ENCODE measurements around the gene TLN1. TPM values are rescaled to one million over a fixed set of nuclear protein-coding genes. Genes with fewer than 3 reads are reported as not detected.

Gene TLN1
- total and polyA plus RNA-seq, 2 of the 8 experiments (the other 6 are each of a cell fraction or from before 2014, with no cell fraction given): 28.1 to 90.1 TPM

- TF ChIP-seq KDM4A (IDR thresholded peaks at IDR 0.05; ENCODE audit: low read depth, low read length, severe bottlenecking) (no peak), MAX (IDR thresholded peaks at IDR 0.05) (no peak), HDAC2 (IDR thresholded peaks at IDR 0.05; ENCODE audit: borderline replicate concordance in 1 of 2, low read depth in 2 of 2, low read length in 2 of 2) (no peak), SP4 (IDR thresholded peaks at IDR 0.05; ENCODE audit: low read length) (no peak), SIN3A (conservative IDR thresholded peaks at IDR 0.05 in 1 of 2, IDR thresholded peaks at IDR 0.05 in 1 of 2; ENCODE audit: low read depth in 1 of 2, low read length in 2 of 2) (no peak), SIX5 (IDR thresholded peaks at IDR 0.05; ENCODE audit: low read depth, low read length) (no peak), POLR2A (IDR thresholded peaks at IDR 0.05; ENCODE audit: control extremely low read depth in 1 of 2, low read depth in 2 of 2, low read length in 2 of 2) (no peak)
- TF ChIP-seq, protein P1, sequence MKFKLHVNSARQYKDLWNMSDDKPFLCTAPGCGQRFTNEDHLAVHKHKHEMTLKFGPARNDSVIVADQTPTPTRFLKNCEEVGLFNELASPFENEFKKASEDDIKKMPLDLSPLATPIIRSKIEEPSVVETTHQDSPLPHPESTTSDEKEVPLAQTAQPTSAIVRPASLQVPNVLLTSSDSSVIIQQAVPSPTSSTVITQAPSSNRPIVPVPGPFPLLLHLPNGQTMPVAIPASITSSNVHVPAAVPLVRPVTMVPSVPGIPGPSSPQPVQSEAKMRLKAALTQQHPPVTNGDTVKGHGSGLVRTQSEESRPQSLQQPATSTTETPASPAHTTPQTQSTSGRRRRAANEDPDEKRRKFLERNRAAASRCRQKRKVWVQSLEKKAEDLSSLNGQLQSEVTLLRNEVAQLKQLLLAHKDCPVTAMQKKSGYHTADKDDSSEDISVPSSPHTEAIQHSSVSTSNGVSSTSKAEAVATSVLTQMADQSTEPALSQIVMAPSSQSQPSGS (IDR thresholded peaks at IDR 0.05; ENCODE audit: low read length): no peak
- TF ChIP-seq, protein P2, sequence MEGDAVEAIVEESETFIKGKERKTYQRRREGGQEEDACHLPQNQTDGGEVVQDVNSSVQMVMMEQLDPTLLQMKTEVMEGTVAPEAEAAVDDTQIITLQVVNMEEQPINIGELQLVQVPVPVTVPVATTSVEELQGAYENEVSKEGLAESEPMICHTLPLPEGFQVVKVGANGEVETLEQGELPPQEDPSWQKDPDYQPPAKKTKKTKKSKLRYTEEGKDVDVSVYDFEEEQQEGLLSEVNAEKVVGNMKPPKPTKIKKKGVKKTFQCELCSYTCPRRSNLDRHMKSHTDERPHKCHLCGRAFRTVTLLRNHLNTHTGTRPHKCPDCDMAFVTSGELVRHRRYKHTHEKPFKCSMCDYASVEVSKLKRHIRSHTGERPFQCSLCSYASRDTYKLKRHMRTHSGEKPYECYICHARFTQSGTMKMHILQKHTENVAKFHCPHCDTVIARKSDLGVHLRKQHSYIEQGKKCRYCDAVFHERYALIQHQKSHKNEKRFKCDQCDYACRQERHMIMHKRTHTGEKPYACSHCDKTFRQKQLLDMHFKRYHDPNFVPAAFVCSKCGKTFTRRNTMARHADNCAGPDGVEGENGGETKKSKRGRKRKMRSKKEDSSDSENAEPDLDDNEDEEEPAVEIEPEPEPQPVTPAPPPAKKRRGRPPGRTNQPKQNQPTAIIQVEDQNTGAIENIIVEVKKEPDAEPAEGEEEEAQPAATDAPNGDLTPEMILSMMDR (IDR thresholded peaks at IDR 0.05; ENCODE audit: control extremely low read depth in 1 of 3, insufficient read depth in 1 of 3, low read depth in 1 of 3, low read length in 3 of 3): no peak
Measured at GRCh38 chr9:35686222-35687203, 45.5 kb downstream of the TLN1 start (continued).
